DOHH2 (cell line): ENCODE data around the gene SNX9.
"Not testable (repeated sequence)": the region's sequence is repeated elsewhere in the genome, so short reads cannot be mapped to it uniquely, and the experiment has no call there.

ENCODE experiments used
- CTCF ChIP-seq: fragments of 200-600 bp; sonication (generic); IDR thresholded peaks from one replicate; pipeline ENCODE4 v1.5.1; 2014; ENCODE audit warnings: antibody characterized with exemption, mild to moderate bottlenecking, low read depth, low read length; ENCODE audit not compliant: poor library complexity, severe bottlenecking
- EZH2phosphoT487 ChIP-seq: fragments of 200-600 bp; sonication (generic); IDR thresholded peaks from 2 replicates; pipeline ENCODE4 v1.6.1; 2017; ENCODE audit warnings: borderline replicate concordance, mild to moderate bottlenecking, antibody characterized with exemption, low read length, moderate library complexity, mixed read lengths

- TF ChIP-seq CTCF, EZH2phosphoT487: not testable (repeated sequence)
Measured at GRCh38 chr6:157799561-157799960, 23.5 kb upstream of the SNX9 start.
